ENCODE data around the gene CLNK. TPM values are rescaled to one million over a fixed set of nuclear protein-coding genes. Genes with fewer than 3 reads are reported as not detected.

Gene CLNK
- total and polyA plus RNA-seq, 10 donors: 0.39 to 2.8 (median 1.3) TPM

DNA sequence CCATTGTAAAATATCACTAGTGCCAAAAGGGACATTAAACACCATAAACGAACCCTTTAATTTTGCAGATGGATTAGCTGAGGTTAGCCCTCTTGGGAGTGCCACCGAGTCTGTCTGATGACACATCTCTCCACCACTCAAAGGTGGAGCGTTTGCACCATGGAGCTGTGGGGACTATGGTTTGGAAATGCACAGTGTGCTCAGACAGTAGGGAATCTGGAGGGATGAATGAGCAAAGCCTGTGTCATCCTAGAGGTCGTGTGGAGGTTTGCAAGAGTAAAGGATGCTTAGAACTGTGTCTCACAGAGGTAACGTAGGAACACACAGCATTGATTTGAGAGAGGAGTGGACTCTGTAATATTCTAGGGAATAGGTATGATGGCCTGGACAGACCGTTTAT is 93.7 kb downstream of the CLNK start:
- intact Hi-C loops (cut with DNase I; ENCODE audit: low total_unique reads): no loop called here
- Histone ChIP-seq H3K4me3 (no peak overlapping the region), H3K4me1 (peaks cover 3 to 28% (median 16%) of the 10 kb centered on the region in 6 donors), H3K27me3 (replicated peaks in 1 of 7) (no peaks in the 10 kb centered on the region), H3K9me3 (no peaks in the 10 kb centered on the region), H3K36me3 (no peaks in the 10 kb centered on the region), H3K27ac (no peak overlapping the region)
- no peak for DNase-seq
- 79 to 90% (median 87%) methylated on average over 6 of the region's 6 CpGs for WGBS, 5 donors
- TF ChIP-seq CTCF (IDR thresholded peaks at IDR 0.05 in 8 of 11, conservative IDR thresholded peaks at IDR 0.05 in 3 of 11) (no peak), POLR2AphosphoS5 (IDR thresholded peaks at IDR 0.05) (no peak), POLR2A (IDR thresholded peaks at IDR 0.05) (no peak)

DNA sequence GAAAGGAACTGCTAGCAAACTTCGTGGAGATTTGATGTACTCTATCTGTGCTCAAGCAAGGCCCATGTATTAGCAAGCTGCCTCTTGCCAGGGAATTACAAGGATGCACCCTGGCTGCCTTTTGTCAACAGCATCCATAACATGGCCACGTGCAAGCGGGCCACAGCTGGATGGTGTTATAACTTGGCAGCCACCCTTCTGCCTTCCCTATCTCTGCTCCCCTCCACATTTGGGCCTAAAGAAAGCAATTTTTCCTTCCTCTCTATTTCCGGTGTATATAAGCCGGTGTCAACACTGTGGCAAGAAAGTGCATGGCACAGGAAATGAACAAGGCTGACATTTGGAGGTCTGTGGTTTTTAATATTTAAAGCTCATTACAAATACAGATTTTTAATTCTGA is 94.8 kb downstream of the CLNK start:
- peaks cover 3 to 28% (median 16%) of the 10 kb centered on the region in 6 donors for H3K4me1 ChIP-seq
- H3K27me3 ChIP-seq (replicated peaks in 1 of 7): no peaks in the 10 kb centered on the region
- H3K36me3 ChIP-seq: no peaks in the 10 kb centered on the region
- TF ChIP-seq POLR2A (IDR thresholded peaks at IDR 0.05): no peak
- TF ChIP-seq CTCF (IDR thresholded peaks at IDR 0.05 in 8 of 11, conservative IDR thresholded peaks at IDR 0.05 in 3 of 11): no peak
- TF ChIP-seq POLR2AphosphoS5 (IDR thresholded peaks at IDR 0.05): no peak
- no peak for DNase-seq
- WGBS, 5 donors: 9 to 22% (median 11%) methylated on average over 5 of the region's 5 CpGs
- intact Hi-C loops (cut with DNase I; ENCODE audit: low total_unique reads): no loop called here
- H3K27ac ChIP-seq: no peak overlapping the region
- no peak overlapping the region for H3K4me3 ChIP-seq
- no peaks in the 10 kb centered on the region for H3K9me3 ChIP-seq

DNA sequence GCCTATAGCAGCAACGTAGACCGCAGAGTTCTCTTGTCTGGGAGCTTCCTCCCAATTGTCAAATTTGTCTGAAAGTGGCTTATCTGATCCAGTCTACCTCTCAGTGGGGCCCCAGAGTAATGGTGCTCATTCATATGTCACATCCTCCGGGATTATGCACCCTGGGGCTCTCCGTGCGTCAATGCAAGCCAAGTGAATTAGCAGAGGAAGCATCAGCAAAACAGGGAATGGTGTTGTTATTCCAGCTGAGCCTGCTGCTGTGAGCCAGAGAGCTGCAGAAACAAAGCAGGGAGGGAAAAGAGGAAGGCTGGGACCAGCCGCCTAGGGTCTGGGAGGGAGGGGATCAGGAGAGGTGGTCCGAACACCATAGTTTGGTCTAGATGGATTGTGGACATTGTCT is 95.2 kb downstream of the CLNK start:
- H3K4me3 ChIP-seq: no peak overlapping the region
- H3K36me3 ChIP-seq: no peaks in the 10 kb centered on the region
- TF ChIP-seq CTCF (IDR thresholded peaks at IDR 0.05 in 8 of 11, conservative IDR thresholded peaks at IDR 0.05 in 3 of 11) (no peak), POLR2AphosphoS5 (IDR thresholded peaks at IDR 0.05) (no peak), POLR2A (IDR thresholded peaks at IDR 0.05) (no peak)
- no peak overlapping the region for H3K27ac ChIP-seq
- no peak for DNase-seq
- no peaks in the 10 kb centered on the region for H3K9me3 ChIP-seq
- H3K27me3 ChIP-seq (replicated peaks in 1 of 7): no peaks in the 10 kb centered on the region
- intact Hi-C loops (cut with DNase I; ENCODE audit: low total_unique reads): no loop called here
- H3K4me1 ChIP-seq: peaks cover 3 to 33% (median 20%) of the 10 kb centered on the region in 6 donors
- 75 to 86% (median 82%) methylated on average over 7 of the region's 7 CpGs for WGBS, 5 donors

GRCh38 chr4:10587697-10588096 is 96.9 kb downstream of the CLNK start:
- H3K27ac ChIP-seq: no peak overlapping the region
- H3K4me3 ChIP-seq: no peak overlapping the region
- peak in 1 of 3 donors; percentile 8 for TF ChIP-seq POLR2AphosphoS5 (IDR thresholded peaks at IDR 0.05)
- no peak for TF ChIP-seq CTCF (IDR thresholded peaks at IDR 0.05 in 8 of 11, conservative IDR thresholded peaks at IDR 0.05 in 3 of 11)
- H3K27me3 ChIP-seq (replicated peaks in 1 of 7): no peaks in the 10 kb centered on the region
- peak; percentile 77 for DNase-seq
- peaks cover 4 to 45% (median 28%) of the 10 kb centered on the region in 6 donors for H3K4me1 ChIP-seq
- no peaks in the 10 kb centered on the region for H3K36me3 ChIP-seq
- 18 to 29% (median 25%) methylated on average over 7 to 8 of the region's 8 CpGs for WGBS, 5 donors
- intact Hi-C loops (cut with DNase I; ENCODE audit: low total_unique reads): no loop called here
- H3K9me3 ChIP-seq: no peaks in the 10 kb centered on the region
